LNCaP clone FGC (cell line): Measurements from ENCODE around the gene CFAP53.

ENCODE experiments used
- DNase-seq: peaks from one replicate; pipeline ENCODE4 v3.0.0-alpha.2; 2011; ENCODE audit warnings: low read depth
- H3K4me3 ChIP-seq: 2 replicates; pipeline ENCODE4 v1.5.1; 2011; ENCODE audit warnings: mild to moderate bottlenecking, low read depth, low read length, control low read depth
- CTCF ChIP-seq: IDR thresholded peaks from 2 replicates; pipeline ENCODE4 v1.5.1; 2012; ENCODE audit warnings: mild to moderate bottlenecking; ENCODE audit not compliant: control insufficient read depth, insufficient read depth; ENCODE audit errors: extremely low read depth

The CFAP53 gene

GRCh38 chr18:50276452-50276851, 10.2 kb upstream of the CFAP53 start:
- DNase-seq = no peak
- no peak for TF ChIP-seq CTCF

GRCh38 chr18:50275503-50276036, 9.3 kb upstream of the CFAP53 start:
- H3K4me3 ChIP-seq = no peak overlapping the region
- DNase-seq = no peak
- TF ChIP-seq CTCF = no peak

More at GRCh38 chr18:50276452-50276851, 10.2 kb upstream of the CFAP53 start:
- no peak overlapping the region for H3K4me3 ChIP-seq

- no peak for TF ChIP-seq CTCF
- no peak for DNase-seq
- no peak overlapping the region for H3K4me3 ChIP-seq
Observed at GRCh38 chr18:50274941-50275340, 8.6 kb upstream of the CFAP53 start.

GRCh38 chr18:50274044-50274442, 7.7 kb upstream of the CFAP53 start:
- no peak for TF ChIP-seq CTCF
- no peak overlapping the region for H3K4me3 ChIP-seq
- no peak for DNase-seq

DNA sequence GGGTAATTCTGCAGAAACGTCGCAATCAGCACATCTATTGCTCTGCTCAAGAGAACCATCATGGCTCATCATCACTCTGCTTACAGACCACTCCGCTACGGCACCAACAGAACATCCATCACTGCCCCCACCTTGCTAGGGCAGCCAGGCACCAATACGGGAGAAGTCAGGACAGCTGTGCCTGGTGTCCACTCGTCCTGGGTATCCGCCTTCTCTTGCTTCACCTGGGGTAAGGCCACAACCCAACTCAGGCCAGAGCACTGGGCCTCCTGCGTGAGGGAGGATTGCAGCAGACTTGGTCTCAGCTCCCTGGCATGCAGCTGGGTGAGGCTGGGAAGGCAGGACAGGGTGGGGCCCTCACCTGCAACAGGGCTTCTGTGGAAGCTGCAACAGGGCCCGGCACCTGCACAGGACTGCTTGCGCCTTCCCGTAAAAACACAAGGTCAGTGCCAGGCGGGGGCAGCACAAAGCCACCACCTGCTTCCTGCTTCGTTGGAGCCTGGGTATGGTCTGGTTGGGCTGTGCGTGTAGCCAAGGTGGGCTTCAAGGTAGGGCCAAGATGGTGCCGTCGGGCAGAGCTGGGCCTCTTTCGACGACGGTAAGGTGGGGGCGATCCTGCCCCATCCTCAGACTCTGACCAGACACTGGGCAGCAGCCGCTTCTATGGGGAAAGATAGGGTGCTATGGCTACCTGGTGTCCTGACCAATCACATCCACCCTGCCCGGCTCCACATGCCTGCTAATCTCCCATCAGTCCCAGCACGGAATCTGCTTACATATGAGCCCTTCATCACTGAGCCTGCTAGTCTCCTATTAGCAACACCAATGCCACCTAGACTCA, 7.1 kb upstream of the CFAP53 start:
- no peak for TF ChIP-seq CTCF
- no peak for DNase-seq
- H3K4me3 ChIP-seq = no peak overlapping the region

DNA sequence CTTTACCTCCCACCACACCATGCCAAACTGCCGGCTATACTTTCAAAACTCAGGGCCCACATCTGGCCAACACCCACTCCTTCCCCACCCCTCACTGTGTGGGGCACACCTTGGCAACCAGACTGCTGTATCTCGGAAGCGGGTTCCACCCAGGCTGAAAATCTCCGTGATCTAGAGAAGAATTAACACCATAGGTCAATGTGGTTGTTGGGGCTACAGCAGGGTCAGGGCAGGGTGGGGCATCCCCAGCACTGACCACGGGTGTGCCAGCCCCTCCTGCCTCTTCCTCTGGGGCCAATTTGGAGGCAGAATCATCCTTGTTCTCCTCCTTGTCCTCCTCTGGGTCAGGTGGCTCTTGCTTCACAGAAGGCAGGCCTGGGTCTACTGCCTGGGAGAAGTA, 6.3 kb upstream of the CFAP53 start:
- DNase-seq = no peak
- TF ChIP-seq CTCF = no peak
- H3K4me3 ChIP-seq = no peak overlapping the region

DNA sequence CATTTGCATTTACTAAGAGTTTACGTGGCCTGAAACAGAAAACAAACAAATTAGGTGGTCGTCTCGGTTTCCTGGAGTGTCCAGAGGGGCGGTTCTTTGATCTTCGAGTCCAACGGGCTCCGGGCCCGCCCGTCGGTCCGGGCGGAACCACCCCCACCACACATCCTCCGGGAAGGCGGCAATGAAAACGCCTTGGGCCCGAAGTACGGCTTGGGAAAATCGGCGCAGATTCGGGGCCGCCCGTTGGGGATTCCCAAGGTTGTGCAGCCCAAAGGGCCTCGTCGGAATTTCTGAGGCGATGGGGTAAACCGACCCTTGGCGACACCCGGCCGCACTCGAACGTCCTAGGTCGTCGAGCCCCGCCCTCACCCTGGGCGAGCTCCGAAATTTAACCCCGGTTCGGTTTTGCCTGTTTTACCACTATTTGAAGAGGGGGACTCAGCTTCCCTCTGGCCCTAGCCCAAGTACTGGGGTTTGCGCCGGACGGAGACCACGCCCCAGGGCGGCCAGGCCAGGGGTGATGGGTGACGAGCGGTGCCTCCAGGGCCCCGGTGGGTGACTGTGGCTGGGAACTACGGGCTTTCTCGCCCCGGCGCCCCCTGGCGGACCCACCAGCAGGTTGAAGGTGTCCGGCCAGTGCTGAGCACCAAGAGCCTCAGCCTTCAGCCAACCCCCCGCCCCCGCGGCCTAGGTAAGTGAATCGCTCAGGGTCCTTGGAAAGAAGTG, 1.9 kb upstream of the CFAP53 start:
- H3K4me3 ChIP-seq = no peak overlapping the region
- DNase-seq = no peak
- TF ChIP-seq CTCF = peak; percentile 53
